Measurements from ENCODE around the gene ZNF319.
A peak's percentile ranks its signal among the peaks of the same experiment; 100 is the strongest.

ZNF319 gene

GRCh38 chr16:58019866-58020538, 19.5 kb upstream of the ZNF319 start:
- H3K27ac ChIP-seq = no peak overlapping the region
- TF ChIP-seq, protein P1, sequence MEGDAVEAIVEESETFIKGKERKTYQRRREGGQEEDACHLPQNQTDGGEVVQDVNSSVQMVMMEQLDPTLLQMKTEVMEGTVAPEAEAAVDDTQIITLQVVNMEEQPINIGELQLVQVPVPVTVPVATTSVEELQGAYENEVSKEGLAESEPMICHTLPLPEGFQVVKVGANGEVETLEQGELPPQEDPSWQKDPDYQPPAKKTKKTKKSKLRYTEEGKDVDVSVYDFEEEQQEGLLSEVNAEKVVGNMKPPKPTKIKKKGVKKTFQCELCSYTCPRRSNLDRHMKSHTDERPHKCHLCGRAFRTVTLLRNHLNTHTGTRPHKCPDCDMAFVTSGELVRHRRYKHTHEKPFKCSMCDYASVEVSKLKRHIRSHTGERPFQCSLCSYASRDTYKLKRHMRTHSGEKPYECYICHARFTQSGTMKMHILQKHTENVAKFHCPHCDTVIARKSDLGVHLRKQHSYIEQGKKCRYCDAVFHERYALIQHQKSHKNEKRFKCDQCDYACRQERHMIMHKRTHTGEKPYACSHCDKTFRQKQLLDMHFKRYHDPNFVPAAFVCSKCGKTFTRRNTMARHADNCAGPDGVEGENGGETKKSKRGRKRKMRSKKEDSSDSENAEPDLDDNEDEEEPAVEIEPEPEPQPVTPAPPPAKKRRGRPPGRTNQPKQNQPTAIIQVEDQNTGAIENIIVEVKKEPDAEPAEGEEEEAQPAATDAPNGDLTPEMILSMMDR (conservative IDR thresholded peaks at IDR 0.05) = no peak
- TF ChIP-seq ZFX (IDR thresholded peaks at IDR 0.05) = no peak

- no peak for TF ChIP-seq ZFX (IDR thresholded peaks at IDR 0.05)
- TF ChIP-seq, protein P1 (conservative IDR thresholded peaks at IDR 0.05) = peak; percentile 17; the same call in 1 of the 2 replicates
- H3K27ac ChIP-seq = no peak overlapping the region
Observed at GRCh38 chr16:58018803-58019202, 18.3 kb upstream of the ZNF319 start.

- 0 out of 2 replicates have a peak overlapping the region, but pooled peaks have one; percentile 15 for H3K27ac ChIP-seq
- TF ChIP-seq ZFX (IDR thresholded peaks at IDR 0.05) = no peak
- TF ChIP-seq, protein P1 (conservative IDR thresholded peaks at IDR 0.05) = no peak
Observed at GRCh38 chr16:58016840-58017446, 16.5 kb upstream of the ZNF319 start.

DNA sequence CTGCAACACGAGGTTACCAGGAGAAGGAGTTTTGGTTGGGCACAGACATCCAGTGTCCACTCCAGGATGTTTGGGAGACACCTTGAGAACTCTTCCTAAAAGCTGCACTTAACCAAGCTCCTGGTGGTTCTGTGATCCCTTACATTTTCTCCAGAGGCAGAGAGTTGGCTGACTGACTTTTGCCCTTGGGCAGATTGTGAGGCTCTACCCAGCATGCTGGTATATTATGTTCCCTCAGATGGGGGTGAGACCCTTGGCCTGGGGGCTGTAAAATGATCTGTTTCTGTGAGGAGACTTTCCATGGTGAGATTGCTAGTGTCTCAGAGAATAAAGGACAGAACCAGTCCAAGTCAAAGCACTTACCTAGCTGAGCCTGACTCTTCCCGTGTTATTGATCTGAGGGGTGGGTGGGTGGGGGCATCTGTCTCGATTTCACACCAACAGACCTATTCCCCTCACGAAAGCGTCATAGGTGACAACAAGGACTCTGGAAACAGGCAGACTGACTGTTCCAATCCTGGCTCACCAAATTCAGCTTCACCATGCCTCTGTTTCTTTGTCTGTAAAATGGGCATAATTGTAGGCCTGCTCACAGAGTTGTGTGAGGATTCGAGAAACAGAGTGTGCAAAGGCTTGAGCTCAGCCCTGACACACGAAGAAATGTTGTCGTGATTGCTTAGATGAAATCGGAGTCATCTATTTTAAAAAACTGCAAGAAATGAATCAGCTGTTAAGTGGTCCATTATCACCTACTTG, 12.9 kb upstream of the ZNF319 start:
- no peak overlapping the region for H3K27ac ChIP-seq
- TF ChIP-seq ZFX (IDR thresholded peaks at IDR 0.05) = no peak
- TF ChIP-seq, protein P1 (conservative IDR thresholded peaks at IDR 0.05) = no peak

GRCh38 chr16:58012481-58012880, 12.0 kb upstream of the ZNF319 start:
- no peak overlapping the region for H3K27ac ChIP-seq
- TF ChIP-seq, protein P1 (conservative IDR thresholded peaks at IDR 0.05) = no peak
- no peak for TF ChIP-seq ZFX (IDR thresholded peaks at IDR 0.05)

DNA sequence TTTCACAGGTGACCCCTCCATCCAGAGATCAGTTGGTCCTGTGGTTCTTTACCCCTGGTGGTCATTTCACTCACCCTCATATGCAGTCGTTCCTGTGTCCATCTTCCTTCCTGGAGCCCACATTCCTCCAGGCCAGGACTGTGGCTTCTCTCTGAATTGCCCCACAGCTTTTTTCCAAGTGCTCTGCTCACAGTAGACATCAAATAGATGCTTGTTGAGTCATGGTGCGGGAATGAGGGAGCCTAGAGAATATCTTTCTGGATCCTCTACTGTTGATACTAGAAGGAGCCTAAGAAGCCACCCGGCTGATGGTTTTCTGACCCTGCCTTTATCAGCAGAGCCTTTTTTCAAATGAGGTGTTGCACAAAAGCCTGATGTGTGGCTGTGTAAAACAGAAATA, 11.2 kb upstream of the ZNF319 start:
- no peak for TF ChIP-seq ZFX (IDR thresholded peaks at IDR 0.05)
- TF ChIP-seq, protein P1 (conservative IDR thresholded peaks at IDR 0.05) = no peak
- no peak overlapping the region for H3K27ac ChIP-seq

DNA sequence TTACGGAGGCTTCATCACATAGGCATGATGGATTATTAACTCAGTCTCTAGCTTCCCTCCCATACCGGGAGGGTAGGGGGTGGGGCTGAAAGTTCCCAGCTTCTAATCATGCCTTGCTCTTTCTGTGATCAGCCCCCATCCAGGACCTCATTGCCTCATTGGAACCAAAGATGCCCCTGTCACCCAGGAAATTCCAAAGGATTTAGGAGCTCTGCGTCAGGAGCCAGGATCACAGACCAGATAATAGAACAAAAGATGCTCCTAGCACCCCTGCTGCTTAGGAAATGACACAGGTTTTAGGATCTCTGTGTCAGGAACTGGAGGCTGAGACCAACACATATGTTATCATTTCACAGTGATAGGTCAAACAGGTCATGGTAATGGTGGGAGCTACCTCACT, 10.4 kb upstream of the ZNF319 start:
- TF ChIP-seq, protein P1 (conservative IDR thresholded peaks at IDR 0.05) = no peak
- no peak for TF ChIP-seq ZFX (IDR thresholded peaks at IDR 0.05)
- H3K27ac ChIP-seq = no peak overlapping the region
